Hematopoietic multipotent progenitor cell (in vitro differentiated cells): ENCODE data around the gene PEF1. TPM values are rescaled to one million over a fixed set of nuclear protein-coding genes. Genes with fewer than 3 reads are reported as not detected.
"Not testable (repeated sequence)": the region's sequence is repeated elsewhere in the genome, so short reads cannot be mapped to it uniquely, and the experiment has no call there.

Experiments used
- DNase-seq, 3 donors: peaks; one replicate each; pipeline ENCODE4 v3.0.0-alpha.2; 2011 to 2015; ENCODE audit warnings: low read depth in 2 of 3, low spot score in 2 of 3
- total RNA-seq: library from RNA; depleted of rRNA; stranded (reverse); fragments of >200 nt; gene quantifications from one replicate; pipeline ENCODE4 v1.2.3, GENCODE V29; 2012

Gene PEF1
- total RNA-seq, 1 donor, result 130 TPM

GRCh38 chr1:31587328-31587699 lies 57.4 kb downstream of the PEF1 start:
- DNase-seq, result not testable (repeated sequence)

- no peak for DNase-seq
Observed at GRCh38 chr1:31586376-31587327, 58.0 kb downstream of the PEF1 start.

GRCh38 chr1:31585736-31586365 lies 58.8 kb downstream of the PEF1 start:
- no peak for DNase-seq

GRCh38 chr1:31584869-31585735 lies 59.6 kb downstream of the PEF1 start:
- DNase-seq, result no peak

- DNase-seq, result peak in 1 of 3 donors; percentile 30
Observed at GRCh38 chr1:31583995-31584868, 60.4 kb downstream of the PEF1 start.

- no peak for DNase-seq
Observed at GRCh38 chr1:31583082-31583994, 61.3 kb downstream of the PEF1 start.

GRCh38 chr1:31581821-31582810 lies 62.6 kb downstream of the PEF1 start:
- no peak for DNase-seq

- no peak for DNase-seq
Observed at GRCh38 chr1:31580891-31581603, 63.6 kb downstream of the PEF1 start.

- no peak for DNase-seq
Observed at GRCh38 chr1:31580513-31580870, 64.2 kb downstream of the PEF1 start.

Other genes starting within 250 kb of the PEF1 start
- gene SERINC2, start 231.7 kb downstream of the PEF1 start, total RNA-seq, result 0.54 TPM
- 8.1 TPM for gene TINAGL1, start 68.4 kb downstream of the PEF1 start, total RNA-seq
- gene HCRTR1, start 27.2 kb downstream of the PEF1 start, total RNA-seq, result 0.27 TPM
- 0.54 TPM for gene COL16A1, start 59.1 kb upstream of the PEF1 start, total RNA-seq
- 0.54 TPM for gene ADGRB2, start 119.5 kb upstream of the PEF1 start, total RNA-seq
- under 0.01 TPM for gene SPOCD1, start 171.1 kb upstream of the PEF1 start, total RNA-seq